Stimulated activated naive CD8-positive, alpha-beta T cell treated with anti-CD3 and anti-CD28 coated beads, Interleukin-15, amount 100 ng/mL, for 72 hours (primary cell): Measurements from ENCODE around the gene ADCY10.
"Not testable (repeated sequence)": the region's sequence is repeated elsewhere in the genome, so short reads cannot be mapped to it uniquely, and the experiment has no call there.

Experiments used
- ATAC-seq: fragments of 150-1000 bp; cut with Tn5 transposase; 2 replicates; pipeline ENCODE4 v1.10.0; 2021; ENCODE audit warnings: mild to moderate bottlenecking, moderate library complexity
- DNase-seq, 2 donors: peaks; one replicate each; pipeline ENCODE4 v3.0.0; 2021 to 2022
- H3K27ac Mint-ChIP-seq, 2 donors: one replicate each; pipeline ENCODE4 v1.8.0; 2022; ENCODE audit warnings: mild to moderate bottlenecking in 2 of 2, mixed read lengths in 2 of 2, moderate library complexity in 2 of 2
- H3K27me3 Mint-ChIP-seq: one replicate; pipeline ENCODE4 v1.8.0; 2022; ENCODE audit warnings: mixed read lengths
- H3K4me1 Mint-ChIP-seq: one replicate; pipeline ENCODE4 v1.8.0; 2022; ENCODE audit warnings: mild to moderate bottlenecking, mixed read lengths
- H3K4me3 Mint-ChIP-seq, 2 donors: one replicate each; pipeline ENCODE4 v1.8.0; 2022; ENCODE audit warnings: mild to moderate bottlenecking in 2 of 2, mixed read lengths in 2 of 2, moderate library complexity in 1 of 2
- H3K9me3 Mint-ChIP-seq, 2 donors: one replicate each; pipeline ENCODE4 v1.8.0; 2022; ENCODE audit warnings: mixed read lengths in 2 of 2

Gene ADCY10

DNA sequence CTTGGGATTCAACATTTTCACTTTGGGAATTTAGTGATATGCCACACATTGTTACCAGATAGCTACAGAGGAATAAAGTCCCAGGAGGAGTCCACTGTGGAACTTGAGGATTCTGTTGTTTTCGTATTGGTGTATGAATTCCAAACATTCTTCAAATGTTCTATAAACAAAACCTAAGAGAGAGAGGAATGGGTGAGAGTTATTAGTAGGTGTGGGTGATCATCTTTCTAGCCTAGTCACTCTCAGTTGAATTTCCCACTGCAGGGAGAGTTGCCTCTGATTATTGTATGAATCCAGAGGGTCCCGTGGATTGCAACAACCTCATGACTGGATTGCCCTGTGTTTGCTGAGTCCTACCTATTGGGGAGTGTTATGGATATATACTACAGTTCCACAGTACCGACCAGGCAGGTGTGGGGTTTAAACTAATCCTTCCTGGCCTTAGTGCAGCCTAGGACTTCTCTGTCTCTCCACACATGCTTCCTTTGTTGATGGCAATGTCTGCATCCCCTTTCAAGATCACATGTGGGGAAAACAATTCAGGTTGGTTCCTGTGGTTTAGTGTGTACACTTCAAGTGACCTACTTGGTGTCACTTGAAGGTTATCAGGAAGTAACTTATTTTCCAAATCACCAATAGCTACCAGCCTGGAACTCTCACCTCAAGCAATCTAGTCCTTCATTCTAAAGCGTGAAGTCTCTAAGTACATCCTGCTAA, 91.8 kb downstream of the ADCY10 start:
- H3K4me1 Mint-ChIP-seq: peaks cover 8% of the 10 kb centered on the region
- H3K9me3 Mint-ChIP-seq: no peaks in the 10 kb centered on the region
- no peak for DNase-seq
- peaks cover 20% of the 10 kb centered on the region for H3K27me3 Mint-ChIP-seq
- no peak overlapping the region for H3K4me3 Mint-ChIP-seq
- no peak for ATAC-seq
- no peak overlapping the region for H3K27ac Mint-ChIP-seq

DNA sequence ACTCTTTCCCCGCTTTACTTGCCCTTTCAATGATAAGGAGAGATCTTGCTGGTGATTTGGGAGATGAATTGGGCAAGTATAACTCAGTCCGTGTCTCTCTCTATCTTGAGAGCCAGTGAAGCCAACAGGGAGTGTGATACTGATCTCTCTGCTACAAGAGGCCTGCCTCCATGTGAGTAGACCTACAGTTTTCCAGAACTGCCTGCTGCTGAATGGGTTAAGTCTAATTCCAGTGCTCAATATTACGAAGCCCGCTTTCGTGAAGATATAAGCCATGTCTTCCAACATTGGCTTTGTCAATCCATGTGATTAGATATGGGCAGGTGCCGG, 92.6 kb downstream of the ADCY10 start:
- DNase-seq (no peak), ATAC-seq (no peak)
- Mint-ChIP-seq H3K9me3 (no peaks in the 10 kb centered on the region), H3K27ac (no peak overlapping the region), H3K27me3 (peaks cover 20% of the 10 kb centered on the region), H3K4me1 (peaks cover 8% of the 10 kb centered on the region), H3K4me3 (no peak overlapping the region)

DNA sequence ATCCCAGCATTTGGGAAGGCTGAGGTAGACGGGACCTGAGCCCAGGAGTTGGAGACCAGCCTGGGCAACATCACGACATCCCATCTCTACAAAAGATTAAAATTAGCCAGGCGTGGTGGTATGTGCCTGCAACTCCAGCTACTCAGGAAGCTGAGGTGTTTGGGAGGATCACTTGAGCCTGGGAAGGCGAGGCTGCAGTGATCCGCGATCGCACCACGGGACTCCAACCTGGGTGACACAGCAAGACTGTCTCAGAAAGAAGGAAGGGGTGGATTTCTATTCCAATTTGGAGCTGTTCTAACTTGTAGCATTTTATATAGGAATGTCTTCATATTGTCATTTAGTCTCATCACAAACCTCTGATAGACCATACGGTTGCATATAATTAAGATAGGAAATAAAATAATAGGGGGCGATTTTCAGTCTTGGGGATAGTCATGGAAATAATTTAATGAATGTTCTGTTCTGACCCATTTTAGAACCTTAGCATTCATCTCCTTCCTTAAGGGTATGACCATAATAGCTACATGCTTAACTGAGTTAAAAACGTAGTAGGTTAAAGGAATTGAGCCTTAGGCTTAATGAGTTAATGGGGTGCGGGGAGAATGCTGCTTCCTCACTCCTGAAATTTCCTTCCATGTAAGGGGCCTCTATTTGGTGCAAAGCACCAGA, 93.1 kb downstream of the ADCY10 start:
- H3K4me3 Mint-ChIP-seq: no peak overlapping the region
- peaks cover 2 to 3% of the 10 kb centered on the region in 2 donors for H3K9me3 Mint-ChIP-seq
- ATAC-seq: no peak
- no peak overlapping the region for H3K27ac Mint-ChIP-seq
- no peak for DNase-seq
- peaks cover 8% of the 10 kb centered on the region for H3K4me1 Mint-ChIP-seq
- H3K27me3 Mint-ChIP-seq: peaks cover 20% of the 10 kb centered on the region

DNA sequence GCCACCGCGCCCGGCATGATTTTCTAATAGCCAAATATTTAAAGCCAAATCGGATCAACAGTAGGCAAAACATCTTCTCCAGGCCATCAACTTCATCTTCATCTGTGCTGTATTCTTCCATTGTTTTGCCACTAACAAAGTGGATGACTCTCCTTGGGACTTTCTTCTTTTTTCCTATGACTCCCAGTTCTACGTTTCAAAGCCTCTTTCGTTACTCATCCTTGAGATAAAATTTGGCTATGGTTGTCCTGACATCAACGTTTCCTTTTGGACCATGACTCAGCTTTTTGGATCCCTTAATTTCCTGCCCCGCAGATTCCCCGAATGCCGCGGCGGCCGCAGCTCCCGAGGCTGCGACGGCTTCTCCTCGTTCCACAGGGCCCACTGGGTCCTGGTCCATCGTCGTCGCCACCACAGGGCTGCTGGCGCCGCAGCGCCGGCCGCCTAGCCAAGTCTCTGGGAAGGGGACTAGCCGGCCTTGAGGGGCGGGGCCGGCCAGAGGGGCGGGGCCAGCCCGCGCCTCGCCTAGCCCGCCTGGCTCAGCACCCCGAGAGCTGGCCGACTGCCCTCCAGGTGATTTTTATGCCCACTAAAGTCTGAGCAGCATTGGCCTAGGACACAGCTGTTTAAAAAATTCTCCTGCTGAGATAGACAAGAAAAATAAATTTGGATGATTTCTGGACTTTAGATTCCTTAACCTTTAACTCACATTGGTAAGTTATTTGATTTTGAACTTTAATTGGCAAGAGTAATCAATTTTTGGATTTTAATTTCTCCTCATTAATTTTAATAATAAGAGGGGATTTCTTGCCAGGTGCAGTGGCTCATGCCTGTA, 93.9 kb downstream of the ADCY10 start:
- Mint-ChIP-seq H3K27ac (peak overlapping the region; percentile 54 to 62), H3K27me3 (peaks cover 20% of the 10 kb centered on the region), H3K4me3 (peak overlapping the region; percentile 76 to 95), H3K4me1 (peaks cover 8% of the 10 kb centered on the region), H3K9me3 (peaks cover 10 to 11% of the 10 kb centered on the region in 2 donors)
- ATAC-seq (peak; percentile 74), DNase-seq (peak in 1 of 2 donors; percentile 20)

DNA sequence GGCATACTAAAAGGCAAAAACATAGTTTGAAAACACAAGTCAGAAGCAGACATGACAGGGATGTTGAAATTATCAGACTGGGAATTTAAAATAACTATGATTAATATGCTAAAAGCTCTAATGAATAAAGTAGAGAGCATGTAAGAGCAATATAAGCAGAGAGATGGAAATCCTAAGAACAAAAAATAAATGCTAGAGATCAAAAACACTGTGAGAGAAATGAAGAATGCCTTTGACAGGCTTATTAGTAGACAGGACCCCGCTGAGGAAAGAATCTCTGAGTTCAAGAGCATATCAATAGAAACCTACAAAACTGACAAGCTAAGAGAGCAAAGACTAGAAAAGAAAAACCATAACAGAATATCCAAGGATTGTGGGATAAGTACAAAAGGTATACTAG, 98.3 kb downstream of the ADCY10 start:
- H3K9me3 Mint-ChIP-seq: peaks cover 29 to 41% of the 10 kb centered on the region in 2 donors
- peaks cover 8% of the 10 kb centered on the region for H3K4me1 Mint-ChIP-seq
- no peak overlapping the region for H3K27ac Mint-ChIP-seq
- DNase-seq (no peak), ATAC-seq (no peak)
- H3K27me3 Mint-ChIP-seq: peaks cover 10% of the 10 kb centered on the region
- H3K4me3 Mint-ChIP-seq: no peak overlapping the region

DNA sequence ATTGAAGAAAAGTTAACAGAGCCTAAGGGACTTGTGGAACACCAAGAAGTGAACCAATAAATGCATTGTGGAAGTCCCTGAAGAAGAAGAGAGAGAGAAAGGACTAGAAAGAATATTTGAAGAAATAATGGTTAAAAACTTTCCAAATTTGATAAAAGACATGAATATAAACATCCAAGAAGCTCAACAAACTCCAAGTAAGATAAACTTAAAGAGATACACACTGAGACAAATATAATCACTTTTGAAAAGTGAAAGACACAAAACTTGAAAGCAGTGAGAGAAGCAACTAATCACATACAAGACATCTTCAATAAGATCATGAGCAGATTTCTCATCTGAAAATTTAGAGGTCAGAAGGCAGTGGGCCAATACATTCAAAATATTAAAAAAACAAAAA, 101.0 kb downstream of the ADCY10 start:
- H3K27ac Mint-ChIP-seq: no peak overlapping the region
- no peaks in the 10 kb centered on the region for H3K4me1 Mint-ChIP-seq
- H3K27me3 Mint-ChIP-seq: no peaks in the 10 kb centered on the region
- no peak overlapping the region for H3K4me3 Mint-ChIP-seq
- H3K9me3 Mint-ChIP-seq: peaks cover 29 to 41% of the 10 kb centered on the region in 2 donors
- DNase-seq (no peak), ATAC-seq (no peak)

DNA sequence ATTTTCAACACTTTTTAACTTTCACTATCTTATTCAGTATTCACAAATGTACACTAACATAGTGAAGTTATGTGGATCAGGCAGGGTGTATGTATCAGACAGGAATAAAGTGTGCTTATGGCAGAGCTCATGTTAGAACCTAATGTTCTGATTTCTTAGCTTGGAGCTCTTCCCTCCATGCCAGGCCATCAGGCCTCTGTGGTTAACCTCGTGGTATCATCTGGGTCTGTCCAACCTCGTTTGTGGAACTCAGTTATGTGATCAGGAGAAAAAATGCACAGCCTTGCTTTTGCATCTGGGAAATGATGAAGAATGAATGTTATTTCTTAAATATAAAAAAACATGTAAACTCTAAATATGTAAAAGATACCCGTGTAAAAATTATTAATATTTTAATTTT, 105.2 kb downstream of the ADCY10 start:
- no peak for DNase-seq
- Mint-ChIP-seq H3K9me3 (peaks cover 12 to 22% of the 10 kb centered on the region in 2 donors), H3K4me3 (no peak overlapping the region), H3K27me3 (no peaks in the 10 kb centered on the region), H3K27ac (no peak overlapping the region), H3K4me1 (peaks cover 25% of the 10 kb centered on the region)
- ATAC-seq: no peak

DNA sequence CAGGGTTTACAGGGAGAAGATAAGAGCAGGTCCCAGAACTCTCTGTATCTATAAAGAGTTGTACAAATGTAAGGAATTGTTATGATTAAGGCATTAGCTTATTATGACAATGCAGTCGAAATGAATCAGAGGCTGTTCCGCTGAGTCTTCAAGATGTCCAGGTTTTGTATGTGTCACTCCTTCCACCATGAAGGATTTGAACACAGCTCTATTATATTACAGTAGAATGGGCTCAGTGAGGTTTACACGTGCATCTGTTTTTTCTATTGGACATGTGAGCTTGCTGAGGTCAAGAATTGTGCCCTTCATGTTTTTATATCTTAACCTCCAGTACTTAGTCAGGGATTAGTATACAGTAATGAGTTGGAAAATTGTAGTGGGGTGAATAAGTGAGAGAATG, 105.8 kb downstream of the ADCY10 start:
- no peak for ATAC-seq
- Mint-ChIP-seq H3K27me3 (no peaks in the 10 kb centered on the region), H3K4me1 (peaks cover 31% of the 10 kb centered on the region), H3K9me3 (peaks cover 6 to 19% of the 10 kb centered on the region in 2 donors), H3K27ac (no peak overlapping the region), H3K4me3 (no peak overlapping the region)
- DNase-seq: no peak

DNA sequence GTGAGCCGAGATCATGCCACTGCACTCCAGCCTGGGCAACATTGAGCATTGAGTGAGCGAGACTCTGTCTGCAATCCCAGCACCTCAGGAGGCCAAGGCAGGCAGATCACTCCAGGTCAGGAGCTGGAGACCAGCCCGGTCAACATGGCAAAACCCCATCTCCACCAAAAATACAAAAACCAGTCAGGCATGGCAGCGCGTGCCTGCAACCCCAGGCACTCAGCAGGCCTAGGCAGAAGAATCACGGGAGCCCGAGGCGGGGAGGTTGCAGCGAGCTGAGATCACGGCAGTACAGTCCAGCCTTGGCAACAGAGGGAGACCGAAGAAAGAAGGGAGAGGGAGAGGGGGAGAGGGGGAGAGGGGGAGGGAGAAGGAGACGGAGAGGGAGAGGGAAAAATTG, 107.3 kb downstream of the ADCY10 start:
- not testable (repeated sequence) for H3K27ac Mint-ChIP-seq, H3K9me3 Mint-ChIP-seq, H3K27me3 Mint-ChIP-seq, ATAC-seq, H3K4me3 Mint-ChIP-seq, DNase-seq
- peaks cover 33% of the 10 kb centered on the region for H3K4me1 Mint-ChIP-seq

DNA sequence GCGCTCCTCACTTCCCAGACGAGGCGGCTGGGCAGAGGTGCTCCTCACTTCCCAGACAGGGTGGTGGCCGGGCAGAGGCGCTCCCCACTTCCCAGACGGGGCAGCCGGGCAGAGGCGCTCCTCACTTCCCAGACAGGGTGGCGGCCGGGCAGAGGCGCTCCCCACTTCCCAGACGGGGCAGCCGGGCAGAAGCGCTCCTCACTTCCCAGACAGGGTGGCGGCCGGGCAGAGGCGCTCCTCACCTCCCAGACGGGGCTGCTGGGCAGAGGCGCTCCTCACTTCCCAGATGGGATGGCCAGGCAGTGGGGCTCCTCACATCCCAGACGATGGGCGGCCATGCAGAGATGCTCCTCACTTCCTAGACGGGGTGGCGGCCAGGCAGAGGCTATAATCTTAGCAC, 107.7 kb downstream of the ADCY10 start:
- H3K4me1 Mint-ChIP-seq: peaks cover 33% of the 10 kb centered on the region
- not testable (repeated sequence) for H3K27me3 Mint-ChIP-seq, H3K4me3 Mint-ChIP-seq, DNase-seq, ATAC-seq, H3K9me3 Mint-ChIP-seq, H3K27ac Mint-ChIP-seq

DNA sequence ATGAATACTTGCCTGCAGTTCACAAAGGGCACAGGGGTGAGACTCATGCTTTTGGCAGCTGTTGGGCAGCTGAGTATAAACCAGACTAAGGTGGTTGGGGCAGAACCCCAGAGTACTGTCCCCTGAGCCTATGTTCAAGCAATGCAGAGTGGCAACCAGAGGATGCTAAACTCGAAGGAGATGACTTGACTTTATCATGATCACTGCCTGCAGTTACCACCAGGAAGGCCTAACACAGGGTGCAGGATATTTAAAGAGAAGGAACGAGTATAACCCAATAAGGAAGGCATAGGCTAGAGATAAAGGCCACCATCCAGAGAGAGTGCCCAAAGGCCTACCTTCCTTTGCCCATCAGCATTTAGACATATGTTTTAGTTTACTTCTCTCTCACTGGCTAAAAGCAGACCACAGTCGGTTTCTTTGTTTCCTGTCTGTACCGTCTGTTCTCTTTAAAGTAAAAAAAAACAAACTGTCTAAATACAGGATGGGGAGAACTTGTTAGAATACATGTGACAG, 108.8 kb downstream of the ADCY10 start:
- DNase-seq (peak in 1 of 2 donors; percentile 26), ATAC-seq (peak; percentile 69)
- H3K4me3 Mint-ChIP-seq: peak overlapping the region in 1 of 2 donors; percentile 34
- peaks cover 33% of the 10 kb centered on the region for H3K4me1 Mint-ChIP-seq
- peak overlapping the region in 1 of 2 donors; percentile 6 for H3K27ac Mint-ChIP-seq
- no peaks in the 10 kb centered on the region for H3K9me3 Mint-ChIP-seq
- no peaks in the 10 kb centered on the region for H3K27me3 Mint-ChIP-seq

DNA sequence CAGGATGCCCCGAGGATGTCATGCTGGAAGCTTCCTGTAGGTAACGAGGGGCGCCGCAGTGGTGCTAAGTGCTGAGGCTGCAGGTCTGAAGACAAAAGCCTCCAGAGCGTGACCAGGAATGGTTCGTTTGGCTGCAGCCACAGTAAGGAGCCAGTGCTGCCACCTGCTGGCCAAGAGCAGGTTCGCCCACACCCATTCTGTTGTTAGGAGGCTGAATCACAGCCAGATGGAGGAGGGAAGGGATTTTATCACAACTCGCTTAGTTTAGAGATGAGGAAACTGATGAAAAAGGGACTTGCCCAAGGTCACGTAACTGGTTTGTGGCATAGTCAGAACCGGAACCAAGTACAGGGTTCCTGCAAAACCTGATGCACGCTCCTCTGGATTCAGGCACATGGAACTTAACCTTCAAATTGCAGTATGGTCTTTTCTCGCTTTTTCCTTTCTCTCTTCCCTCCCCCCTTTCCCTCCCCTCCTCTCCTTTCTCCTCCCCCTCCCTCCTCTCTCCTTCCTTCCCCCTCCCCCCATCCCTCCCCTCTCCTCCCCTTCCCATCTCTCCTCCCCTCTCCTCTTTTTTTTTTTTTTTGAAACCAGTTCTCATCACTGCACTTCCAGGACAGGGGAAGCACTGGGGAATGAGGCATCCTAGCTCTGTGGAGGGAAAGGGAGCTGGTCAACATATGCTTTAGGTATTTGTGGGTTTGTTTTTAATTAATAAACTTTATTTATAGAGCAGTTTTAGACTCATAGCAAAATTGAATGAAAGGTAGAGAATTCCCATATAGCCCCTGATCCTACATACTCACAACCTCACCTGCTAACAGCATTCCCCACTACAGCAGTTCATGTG, 110.4 kb downstream of the ADCY10 start:
- Mint-ChIP-seq H3K4me1 (peaks cover 33% of the 10 kb centered on the region), H3K4me3 (peak overlapping the region; percentile 58 to 66), H3K9me3 (no peaks in the 10 kb centered on the region), H3K27ac (peak overlapping the region in 1 of 2 donors; percentile 53), H3K27me3 (no peaks in the 10 kb centered on the region)
- ATAC-seq (peak; percentile 93), DNase-seq (peak; percentile 82 to 91)

DNA sequence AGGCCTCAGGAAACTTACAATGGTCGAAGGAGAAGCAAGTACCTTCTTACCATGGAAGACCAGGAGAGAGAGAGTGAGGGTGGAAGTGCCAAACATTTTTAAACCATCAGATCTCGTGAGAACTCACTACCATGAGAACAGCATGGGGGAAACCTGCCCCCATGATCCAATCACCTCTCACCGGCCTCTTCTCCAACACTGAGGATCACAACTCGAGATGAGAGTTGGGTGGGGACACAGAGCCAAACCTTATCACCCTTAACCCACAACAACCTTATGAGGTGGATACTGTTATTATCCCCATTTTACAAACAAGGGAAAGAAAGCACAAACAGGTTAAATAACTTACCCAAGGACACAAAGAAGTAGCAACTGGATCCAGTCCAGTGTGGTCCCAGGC, 111.7 kb downstream of the ADCY10 start:
- no peak overlapping the region for H3K27ac Mint-ChIP-seq
- no peaks in the 10 kb centered on the region for H3K27me3 Mint-ChIP-seq
- peaks cover 35% of the 10 kb centered on the region for H3K4me1 Mint-ChIP-seq
- no peaks in the 10 kb centered on the region for H3K9me3 Mint-ChIP-seq
- no peak overlapping the region for H3K4me3 Mint-ChIP-seq
- DNase-seq (no peak), ATAC-seq (no peak)

DNA sequence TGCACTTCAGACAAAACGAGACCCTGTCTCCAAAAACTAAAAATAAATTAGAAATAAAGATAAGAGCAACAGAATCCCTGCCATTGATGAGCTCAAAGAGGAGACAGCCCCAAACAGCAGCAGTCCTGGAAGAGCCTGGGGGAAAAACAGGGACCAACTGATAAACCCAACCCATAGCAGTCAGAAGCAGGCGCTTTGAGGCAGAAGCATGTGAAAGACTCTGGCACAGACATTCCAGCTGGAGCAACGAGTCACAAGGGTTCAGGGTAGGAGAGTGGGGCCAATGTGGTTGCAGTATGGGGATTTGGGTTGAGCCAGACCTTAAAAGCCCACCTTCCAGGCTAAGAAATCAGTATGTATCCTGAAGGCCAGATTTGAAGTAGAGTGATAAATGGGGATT, 113.7 kb downstream of the ADCY10 start:
- no peaks in the 10 kb centered on the region for H3K9me3 Mint-ChIP-seq
- no peak for ATAC-seq
- no peaks in the 10 kb centered on the region for H3K27me3 Mint-ChIP-seq
- no peak overlapping the region for H3K4me3 Mint-ChIP-seq
- H3K27ac Mint-ChIP-seq: no peak overlapping the region
- H3K4me1 Mint-ChIP-seq: peaks cover 30% of the 10 kb centered on the region
- no peak for DNase-seq

DNA sequence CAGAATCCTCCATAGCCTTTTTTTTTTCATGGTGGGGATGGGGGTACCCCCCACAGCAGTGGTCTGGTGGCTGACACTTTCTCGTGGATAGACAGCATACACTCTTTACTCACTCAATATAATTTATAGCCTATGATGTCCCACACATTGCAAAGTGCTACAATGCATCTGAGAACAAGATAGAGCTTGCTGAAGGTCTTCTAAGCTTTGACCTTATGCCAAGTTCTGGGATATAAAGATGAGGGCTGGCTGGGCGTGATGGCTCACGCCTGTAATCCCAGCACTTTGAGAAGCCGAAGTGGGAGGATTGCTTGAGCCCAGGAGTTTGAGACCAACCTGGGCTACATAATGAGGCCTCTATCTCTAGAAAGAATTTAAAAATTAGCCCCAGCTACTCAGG, 114.2 kb downstream of the ADCY10 start:
- H3K4me3 Mint-ChIP-seq: no peak overlapping the region
- DNase-seq (no peak), ATAC-seq (no peak)
- H3K27ac Mint-ChIP-seq: no peak overlapping the region
- H3K4me1 Mint-ChIP-seq: peaks cover 25% of the 10 kb centered on the region
- H3K27me3 Mint-ChIP-seq: no peaks in the 10 kb centered on the region
- no peaks in the 10 kb centered on the region for H3K9me3 Mint-ChIP-seq
